HG03565 (cell line): ENCODE measurements around the gene RB1.

Experiments used
- ATAC-seq: cut with Tn5 transposase; IDR thresholded peaks from one replicate; pipeline ENCODE4 v1.9.1; 2021; ENCODE audit warnings: mild to moderate bottlenecking, moderate library complexity; ENCODE audit not compliant: unreplicated experiment

The RB1 gene

DNA sequence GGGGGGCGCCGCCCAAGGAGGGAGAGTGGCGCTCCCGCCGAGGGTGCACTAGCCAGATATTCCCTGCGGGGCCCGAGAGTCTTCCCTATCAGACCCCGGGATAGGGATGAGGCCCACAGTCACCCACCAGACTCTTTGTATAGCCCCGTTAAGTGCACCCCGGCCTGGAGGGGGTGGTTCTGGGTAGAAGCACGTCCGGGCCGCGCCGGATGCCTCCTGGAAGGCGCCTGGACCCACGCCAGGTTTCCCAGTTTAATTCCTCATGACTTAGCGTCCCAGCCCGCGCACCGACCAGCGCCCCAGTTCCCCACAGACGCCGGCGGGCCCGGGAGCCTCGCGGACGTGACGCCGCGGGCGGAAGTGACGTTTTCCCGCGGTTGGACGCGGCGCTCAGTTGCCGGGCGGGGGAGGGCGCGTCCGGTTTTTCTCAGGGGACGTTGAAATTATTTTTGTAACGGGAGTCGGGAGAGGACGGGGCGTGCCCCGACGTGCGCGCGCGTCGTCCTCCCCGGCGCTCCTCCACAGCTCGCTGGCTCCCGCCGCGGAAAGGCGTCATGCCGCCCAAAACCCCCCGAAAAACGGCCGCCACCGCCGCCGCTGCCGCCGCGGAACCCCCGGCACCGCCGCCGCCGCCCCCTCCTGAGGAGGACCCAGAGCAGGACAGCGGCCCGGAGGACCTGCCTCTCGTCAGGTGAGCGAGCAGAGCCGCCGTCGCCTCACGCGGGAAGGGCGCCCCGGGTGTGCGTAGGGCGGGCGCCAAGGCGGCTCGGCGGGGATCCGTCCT is at the start of gene RB1:
RB1 (plus strand) TSS at position 393 of the 784 bp plus-strand sequence; CDS start at position 555, 162 bp downstream.
- peak; percentile 51 for ATAC-seq

- no peak for ATAC-seq
Observed at GRCh38 chr13:48253849-48254248, 49.7 kb upstream of the RB1 start.

DNA sequence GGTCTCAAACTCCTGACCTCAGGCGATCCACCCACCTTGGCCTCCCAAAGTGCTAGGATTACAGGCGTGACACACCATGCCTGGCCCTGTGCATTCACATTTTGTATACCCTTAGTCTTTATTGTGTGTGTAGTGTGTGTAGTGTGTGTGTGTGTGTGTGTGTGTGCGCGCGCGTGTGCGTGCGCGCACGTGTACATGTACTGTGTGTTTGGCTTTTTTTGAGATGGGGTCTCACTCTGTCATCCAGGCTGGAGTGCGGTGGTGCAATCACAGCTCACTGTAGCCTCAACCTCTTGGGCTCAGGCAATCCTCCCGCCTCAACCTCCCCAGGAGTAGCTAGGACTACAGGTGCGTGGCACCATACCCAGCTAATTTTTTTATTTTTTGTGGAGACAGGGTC is 48.5 kb upstream of the RB1 start:
- ATAC-seq = no peak

DNA sequence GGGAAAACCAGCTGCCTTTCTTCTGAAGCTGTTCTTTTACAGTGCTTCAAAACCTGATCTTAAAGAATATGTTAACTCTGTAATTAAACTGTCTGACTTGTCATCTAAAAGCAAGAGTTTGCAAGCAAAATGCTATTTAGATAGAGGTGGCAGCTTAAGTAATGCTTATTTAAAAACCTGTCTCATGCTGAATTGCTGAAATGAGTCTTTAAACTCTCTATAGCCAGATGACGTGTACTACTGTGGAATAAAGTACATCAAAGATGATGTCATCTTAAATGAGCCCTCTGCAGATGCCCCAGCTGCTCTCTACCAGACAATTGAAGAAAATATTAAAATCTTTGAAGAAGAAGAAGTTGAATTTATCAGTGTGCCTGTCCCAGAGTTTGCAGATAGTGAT is 47.6 kb upstream of the RB1 start:
- no peak for ATAC-seq

GRCh38 chr13:48258002-48258401 is 45.5 kb upstream of the RB1 start:
- no peak for ATAC-seq

GRCh38 chr13:48258430-48258829 is 45.1 kb upstream of the RB1 start:
- ATAC-seq = no peak

GRCh38 chr13:48260970-48261369 is 42.6 kb upstream of the RB1 start:
- no peak for ATAC-seq

GRCh38 chr13:48263196-48263595 is 40.4 kb upstream of the RB1 start:
- ATAC-seq = no peak

DNA sequence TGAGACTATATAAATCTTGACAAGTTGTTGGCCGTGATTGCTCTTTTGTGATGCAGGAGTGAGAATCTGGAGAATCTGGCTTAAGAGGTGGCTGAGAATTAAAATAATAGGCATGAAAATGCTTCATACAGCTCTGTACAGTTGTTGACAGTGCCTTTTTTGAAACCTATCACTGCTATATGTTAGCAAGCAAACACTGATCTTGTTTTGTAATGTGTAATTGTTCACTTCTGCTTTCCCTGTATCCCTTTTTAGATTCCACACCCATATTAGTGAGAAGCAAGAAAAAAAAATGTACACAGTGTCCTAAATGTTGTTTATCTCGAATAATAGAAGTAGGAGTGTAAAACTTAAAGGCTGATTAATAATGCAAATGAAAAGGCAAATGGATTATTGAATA is 39.5 kb upstream of the RB1 start:
- ATAC-seq = no peak

GRCh38 chr13:48265217-48265815 is 38.2 kb upstream of the RB1 start:
- peak; percentile 61 for ATAC-seq

DNA sequence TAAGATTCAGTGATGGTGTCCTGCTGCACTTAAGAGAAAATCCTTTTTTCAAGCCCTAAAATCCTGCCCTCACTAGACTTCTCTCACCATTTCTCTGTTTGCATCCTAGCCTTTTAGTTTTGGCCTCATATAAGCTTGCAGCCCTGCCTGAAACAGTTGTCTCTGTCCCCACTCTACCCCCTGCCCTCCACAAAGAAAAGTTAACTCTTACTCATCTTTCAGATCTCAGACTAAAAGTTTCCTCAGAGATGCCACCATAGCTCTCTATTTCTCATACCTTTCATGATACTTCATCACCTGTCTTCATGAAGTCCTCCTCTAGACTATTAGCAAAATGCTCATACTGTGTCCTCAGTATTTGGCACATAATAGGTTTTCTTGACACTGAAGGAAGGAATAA is 37.4 kb upstream of the RB1 start:
- ATAC-seq = no peak

DNA sequence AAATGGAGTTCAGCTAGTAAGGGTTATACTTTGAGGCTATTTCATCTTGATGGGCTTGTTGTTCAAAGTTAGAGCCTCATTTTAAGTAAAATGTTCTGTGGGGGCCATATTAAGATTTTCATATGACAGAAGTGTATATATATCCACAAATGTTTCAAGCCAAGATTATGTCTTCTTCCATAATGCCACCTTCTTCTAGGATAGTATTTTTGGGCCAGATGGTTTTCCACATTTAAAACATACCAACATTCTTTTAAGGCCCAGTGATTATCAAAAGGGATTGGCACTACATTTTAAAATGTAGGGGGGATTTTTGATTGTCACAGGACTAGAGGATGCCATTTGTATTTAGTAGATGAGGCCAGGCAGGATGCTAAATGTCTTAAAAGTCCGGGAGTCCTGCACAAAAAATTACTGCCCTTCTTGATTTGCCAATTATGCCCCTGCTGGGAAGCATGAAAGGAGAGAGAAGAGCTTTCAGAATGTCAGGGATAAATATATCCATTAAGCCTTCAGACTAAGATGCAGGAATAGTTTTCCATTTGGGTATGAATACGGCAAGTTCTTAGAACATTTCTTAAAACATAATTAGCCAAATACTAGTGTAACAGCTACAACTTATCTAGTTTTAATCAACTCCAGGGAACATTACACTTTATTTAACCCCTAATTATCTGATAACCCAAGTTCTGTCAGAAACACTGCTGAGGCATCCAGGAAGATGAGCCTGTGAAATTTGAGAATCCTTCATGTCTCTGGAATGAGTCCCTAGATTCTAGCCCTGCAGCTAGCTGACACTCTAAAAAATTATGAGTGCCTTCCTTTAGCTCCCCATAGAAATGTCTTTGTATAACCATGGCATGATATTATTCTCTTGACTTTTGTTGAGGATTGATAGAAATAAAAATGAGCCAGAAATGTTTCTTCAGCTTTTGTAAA is 36.6 kb upstream of the RB1 start:
- no peak for ATAC-seq

GRCh38 chr13:48268019-48268418 is 35.5 kb upstream of the RB1 start:
- ATAC-seq = no peak

GRCh38 chr13:48273346-48273745 is 30.2 kb upstream of the RB1 start:
- ATAC-seq = no peak

- ATAC-seq = no peak
Observed at GRCh38 chr13:48275507-48275906, 28.0 kb upstream of the RB1 start.

DNA sequence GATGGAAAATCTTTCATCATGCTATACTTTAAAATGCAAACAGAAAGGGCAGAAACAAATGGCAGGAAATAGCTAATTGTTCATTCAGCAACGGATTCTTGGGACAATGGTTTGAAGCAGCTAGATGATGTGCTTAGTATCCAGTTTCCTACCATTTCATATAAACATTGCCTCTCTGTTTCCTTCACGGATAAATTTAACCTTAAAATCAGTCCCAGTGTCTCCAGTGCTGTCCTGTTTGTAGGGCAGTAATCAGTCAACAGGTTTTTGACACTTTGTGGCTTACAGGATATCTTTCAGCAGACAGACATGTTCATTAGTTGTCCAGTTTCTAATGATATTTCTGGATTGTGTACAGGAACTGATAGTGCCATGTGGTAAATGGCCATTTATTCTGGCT is 24.7 kb upstream of the RB1 start:
- no peak for ATAC-seq

GRCh38 chr13:48281556-48281955 is 22.0 kb upstream of the RB1 start:
- ATAC-seq = no peak

DNA sequence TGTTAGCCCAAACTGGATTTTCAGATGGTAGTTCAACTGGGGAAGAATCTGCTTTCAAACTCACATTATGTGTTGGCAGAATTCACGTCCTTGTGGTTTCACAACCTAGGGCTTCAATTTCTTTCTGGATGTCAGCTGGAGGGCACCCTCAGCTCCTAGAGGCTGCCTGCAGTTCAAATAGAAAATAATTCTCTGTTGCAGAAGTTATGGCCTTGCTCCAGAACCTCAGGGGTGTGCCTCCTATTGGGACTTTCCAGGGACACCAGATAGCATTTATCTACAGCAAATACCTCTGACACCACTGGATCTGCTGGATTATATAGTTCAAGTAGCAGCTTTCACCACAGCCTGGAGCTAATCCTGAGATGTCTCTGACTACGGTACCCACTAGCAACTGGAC is 11.8 kb upstream of the RB1 start:
- no peak for ATAC-seq

GRCh38 chr13:48292650-48293049 is 10.9 kb upstream of the RB1 start:
- no peak for ATAC-seq

DNA sequence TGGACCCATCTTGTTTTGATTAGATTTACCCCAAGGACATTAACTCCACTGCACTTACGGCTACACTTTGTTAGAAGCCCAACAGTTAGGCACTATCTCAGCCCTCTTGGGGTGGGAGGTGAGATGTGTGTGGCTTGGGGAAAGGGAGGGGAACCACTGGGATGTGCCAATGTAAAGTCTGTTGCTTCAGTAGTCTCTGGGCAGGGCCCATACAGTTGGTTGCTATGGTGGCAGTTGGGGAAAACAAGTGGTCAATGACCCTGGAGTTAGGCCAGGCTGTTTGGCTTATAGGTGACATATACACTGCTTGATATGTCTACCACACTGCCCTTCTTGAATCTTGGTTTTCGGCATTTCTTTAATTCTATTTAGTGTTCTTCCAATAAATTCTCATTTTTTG is 8.9 kb upstream of the RB1 start:
- no peak for ATAC-seq

DNA sequence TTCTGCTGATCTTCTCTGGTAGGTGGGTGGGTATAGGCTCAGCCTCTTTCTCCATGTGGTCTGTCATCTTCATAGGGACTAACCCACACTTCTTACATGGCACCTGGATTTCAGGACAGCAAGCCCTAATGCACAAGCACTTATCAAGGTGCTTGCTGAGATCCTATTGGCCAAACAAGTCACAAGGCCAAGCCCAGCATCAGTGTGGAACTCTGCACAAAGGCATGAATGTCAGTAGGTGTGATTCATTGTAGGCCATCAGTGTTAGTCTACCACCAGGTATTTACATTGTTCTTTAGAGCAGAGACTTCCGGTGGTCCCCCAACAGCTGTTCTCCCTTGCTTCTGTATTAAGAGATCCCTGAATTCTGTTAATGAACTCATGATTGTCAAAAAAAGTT is 8.3 kb upstream of the RB1 start:
- no peak for ATAC-seq

DNA sequence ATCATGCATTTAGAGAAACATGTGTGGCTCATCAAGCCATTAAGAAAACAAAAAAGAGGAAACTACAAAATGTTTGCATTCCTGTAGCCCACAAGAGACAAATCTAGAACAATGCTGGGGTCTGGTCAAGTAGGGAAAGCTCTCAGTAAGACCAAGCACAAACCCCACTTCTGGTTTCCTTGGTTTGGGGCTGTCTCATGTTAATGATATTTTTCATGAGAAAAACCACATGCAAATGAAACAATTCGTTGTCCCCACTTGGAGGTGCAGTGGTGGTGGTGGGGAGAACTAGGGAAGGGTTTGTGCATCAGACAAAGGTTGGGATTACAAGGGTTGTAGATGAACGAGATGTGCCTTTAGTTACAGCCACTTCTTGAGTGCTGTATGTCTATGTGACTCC is 7.0 kb upstream of the RB1 start:
- no peak for ATAC-seq
